GM23338 (cell line): ENCODE results near the gene EIF4G3.
A peak's percentile ranks its signal among the peaks of the same experiment; 100 is the strongest.

ENCODE experiments used
- CREB1 ChIP-seq: fragments of 250-450 bp; sonication (Bioruptor Pico); IDR thresholded peaks from 2 replicates; pipeline ENCODE4 v1.5.0; 2020; ENCODE audit warnings: low read depth, mild to moderate bottlenecking, moderate library complexity
- CTCF ChIP-seq, 2 experiments: fragments of 200-600 bp in 1 of 2; sonication (generic) in 1 of 2; conservative IDR thresholded peaks; 2 replicates each; pipeline versions ENCODE4 v1.5.1 to v1.6.1; 2016 to 2017; ENCODE audit warnings: antibody characterized with exemption in 2 of 2, low read depth in 2 of 2, mild to moderate bottlenecking in 2 of 2, moderate library complexity in 1 of 2
- EZH2 ChIP-seq: fragments of 200-600 bp; sonication (generic); IDR thresholded peaks from one replicate; pipeline ENCODE4 v1.8.0; 2017; ENCODE audit warnings: antibody characterized with exemption, mild to moderate bottlenecking, low read depth; ENCODE audit not compliant: unreplicated experiment
- JUNB ChIP-seq: IDR thresholded peaks from one replicate; pipeline ENCODE4 v1.6.1; 2016; ENCODE audit warnings: antibody characterized with exemption; ENCODE audit not compliant: unreplicated experiment
- POLR2AphosphoS5 ChIP-seq: IDR thresholded peaks from 2 replicates; pipeline ENCODE4 v1.6.1; 2016; ENCODE audit warnings: antibody characterized with exemption, low read depth
- REST ChIP-seq: IDR thresholded peaks from one replicate; pipeline ENCODE4 v1.6.1; 2018; ENCODE audit warnings: antibody characterized with exemption; ENCODE audit not compliant: unreplicated experiment

- TF ChIP-seq CTCF (conservative IDR thresholded peaks at IDR 0.05; ENCODE audit: low read depth in 2 of 2) (peak; percentile 65 to 88), REST (no peak), CREB1 (CRISPR knock-in tag) (no peak), EZH2 (no peak), JUNB (no peak), POLR2AphosphoS5 (no peak)
Measured at GRCh38 chr1:21217812-21218596, 41.3 kb upstream of the EIF4G3 start.
